TTC549 (cell line): ENCODE measurements around the gene HLA-B.
A peak's percentile ranks its signal among the peaks of the same experiment; 100 is the strongest.
"Not testable (repeated sequence)": the region's sequence is repeated elsewhere in the genome, so short reads cannot be mapped to it uniquely, and the experiment has no call there.

Experiments
- FAIRE-seq: peaks from 2 replicates; lab custom pipeline; 2012; peaks lifted over from hg19 to GRCh38; lab: Jason Lieb, UNC

HLA-B gene

DNA sequence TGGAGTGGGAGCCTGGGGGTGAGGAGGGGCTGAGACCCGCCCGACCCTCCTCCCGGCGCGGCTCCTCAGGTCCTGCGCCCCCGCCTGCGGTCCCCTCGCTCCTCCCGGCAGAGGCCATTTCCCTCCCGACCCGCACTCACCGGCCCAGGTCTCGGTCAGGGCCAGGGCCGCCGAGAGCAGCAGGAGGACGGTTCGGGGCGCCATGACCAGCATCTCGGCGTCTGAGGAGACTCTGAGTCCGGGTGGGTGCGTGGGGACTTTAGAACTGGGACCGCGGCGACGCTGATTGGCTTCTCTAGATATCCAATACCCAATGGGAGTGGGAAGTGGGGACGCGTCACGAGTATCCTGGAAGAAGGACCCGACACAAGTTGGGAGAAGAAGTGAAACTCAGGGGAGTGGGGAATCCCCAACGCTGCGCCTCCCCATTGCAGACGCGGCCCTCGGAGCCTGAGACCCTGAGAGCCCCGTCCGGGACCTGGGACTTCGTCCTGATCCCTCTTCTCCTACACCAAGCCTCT is at the start of gene HLA-B:
Gene HLA-B, minus strand, starts transcription at position 234 of the 521 bp plus-strand sequence. Its CDS starts 21 bp downstream, at position 213.
- no peak for FAIRE-seq

DNA sequence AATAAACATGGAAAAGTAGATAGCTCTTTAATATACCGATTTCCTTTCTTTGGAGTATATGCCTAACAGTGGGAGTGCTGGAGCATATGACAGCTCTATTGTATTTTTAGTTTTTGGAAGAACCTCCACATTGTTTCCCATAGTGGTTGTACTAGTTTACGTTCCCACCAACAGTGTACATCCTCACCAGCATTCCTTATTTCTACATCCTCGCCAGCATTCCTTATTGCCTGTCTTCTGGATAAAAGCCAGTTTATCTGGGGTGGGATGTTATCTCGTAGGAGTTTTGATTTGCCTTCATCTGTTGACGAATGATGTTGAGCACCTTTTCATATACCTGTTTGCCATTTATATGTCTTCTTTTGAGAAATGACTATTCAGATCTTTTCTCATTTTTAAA is 49.0 kb upstream of the HLA-B start:
- no peak for FAIRE-seq

DNA sequence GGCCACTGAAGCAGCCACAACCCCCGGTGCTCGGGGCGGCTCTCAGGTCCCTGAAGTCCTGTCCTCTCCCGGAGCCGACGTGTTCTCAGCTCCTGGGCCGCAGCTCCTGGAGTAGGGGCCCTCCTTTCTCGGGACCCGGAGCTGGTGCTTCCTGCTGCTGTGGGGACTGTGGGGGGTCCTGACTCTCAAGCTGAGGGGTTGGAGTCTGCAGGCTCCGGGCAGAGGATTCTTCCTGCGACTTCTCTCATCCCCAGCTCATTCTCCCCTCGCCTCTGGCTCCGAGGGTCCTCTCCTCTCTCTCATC is 47.0 kb upstream of the HLA-B start:
- not testable (repeated sequence) for FAIRE-seq

DNA sequence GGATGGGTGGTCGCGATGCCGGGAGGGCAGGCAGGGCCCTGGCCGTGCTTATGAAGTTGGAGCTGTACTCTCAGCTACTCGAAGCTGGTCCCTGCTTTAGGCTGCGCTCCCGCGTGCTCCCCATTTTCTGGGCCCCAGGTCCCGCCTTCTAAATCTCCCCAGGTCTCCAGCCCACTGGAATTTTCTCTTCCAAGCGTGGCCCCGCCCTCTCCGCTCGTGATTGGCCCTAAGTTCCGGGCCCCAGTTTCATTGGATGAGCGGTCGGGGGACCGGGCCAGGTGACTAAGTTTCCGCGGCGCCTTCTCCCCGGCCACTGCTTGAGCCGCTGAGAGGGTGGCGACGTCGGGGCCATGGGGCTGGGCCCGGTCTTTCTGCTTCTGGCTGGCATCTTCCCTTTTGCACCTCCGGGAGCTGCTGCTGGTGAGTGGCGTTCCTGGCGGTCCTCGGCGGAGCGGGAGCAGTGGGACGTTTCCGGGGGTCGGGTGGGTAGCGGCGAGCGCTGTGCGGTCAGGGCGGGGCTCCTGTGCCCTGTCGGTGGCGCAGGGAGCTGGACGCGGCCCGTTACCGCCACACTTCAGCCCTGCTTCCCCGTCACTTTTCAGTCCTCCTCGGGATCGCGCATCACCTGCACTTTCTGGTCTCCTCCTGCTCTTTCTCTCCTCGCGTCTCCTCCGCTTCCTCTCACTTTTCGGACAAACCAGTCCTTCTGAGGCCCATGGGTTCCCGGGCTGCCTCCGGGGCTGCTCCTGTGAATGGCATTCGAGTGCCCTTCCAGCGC is 46.5 kb upstream of the HLA-B start, which contains the start of gene MICA:
Gene MICA, plus strand, starts transcription at position 313 of the 778 bp plus-strand sequence. Its CDS starts 38 bp downstream, at position 351.
- no peak for FAIRE-seq

GRCh38 chr6:31402324-31403282 is 45.6 kb upstream of the HLA-B start:
- FAIRE-seq = no peak

- FAIRE-seq = no peak
Observed at GRCh38 chr6:31401403-31401802, 44.4 kb upstream of the HLA-B start.

GRCh38 chr6:31400467-31401289 is 43.7 kb upstream of the HLA-B start:
- no peak for FAIRE-seq

DNA sequence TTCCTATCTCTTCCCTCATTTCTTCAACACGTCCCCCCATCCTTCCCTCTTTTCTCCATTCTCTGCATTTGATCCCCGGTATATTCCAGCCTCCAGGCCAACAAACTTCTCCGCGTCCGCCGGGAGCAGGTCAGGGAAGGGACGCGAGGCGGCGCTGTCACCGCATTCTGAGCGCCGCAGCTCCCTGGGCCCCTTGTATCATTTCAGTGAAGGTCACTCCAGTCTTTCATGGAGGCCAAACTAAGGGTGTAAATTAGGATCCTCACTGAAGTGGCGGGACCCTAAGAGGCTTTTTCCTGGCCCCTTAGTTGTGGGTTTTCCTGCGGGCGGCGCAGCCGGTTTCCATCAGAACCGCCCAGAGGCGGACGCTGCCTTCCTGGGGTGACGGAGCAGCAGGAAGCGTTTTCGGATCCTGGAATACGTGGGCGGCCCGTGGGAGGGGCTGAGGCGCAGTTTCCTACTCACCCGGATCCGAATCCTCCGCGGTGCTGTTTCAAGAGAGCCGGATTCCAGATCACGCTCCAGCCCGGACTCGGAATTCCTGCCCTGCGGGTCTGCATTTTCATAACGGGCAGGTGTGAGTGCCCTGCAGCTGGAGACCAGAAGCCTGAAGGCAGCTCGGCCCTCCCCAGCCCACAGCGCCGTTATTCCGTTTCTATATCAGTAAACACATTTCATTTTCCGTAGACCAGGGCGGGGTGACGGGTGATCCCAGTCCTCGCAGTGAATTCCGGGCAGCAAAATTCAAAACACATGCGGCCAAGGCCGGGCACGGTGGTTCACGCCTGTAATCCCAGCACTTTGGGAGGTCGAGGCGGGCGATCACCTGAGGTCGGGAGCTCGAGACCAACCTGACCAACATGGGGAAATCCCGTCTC is 42.8 kb upstream of the HLA-B start:
- FAIRE-seq = no peak

DNA sequence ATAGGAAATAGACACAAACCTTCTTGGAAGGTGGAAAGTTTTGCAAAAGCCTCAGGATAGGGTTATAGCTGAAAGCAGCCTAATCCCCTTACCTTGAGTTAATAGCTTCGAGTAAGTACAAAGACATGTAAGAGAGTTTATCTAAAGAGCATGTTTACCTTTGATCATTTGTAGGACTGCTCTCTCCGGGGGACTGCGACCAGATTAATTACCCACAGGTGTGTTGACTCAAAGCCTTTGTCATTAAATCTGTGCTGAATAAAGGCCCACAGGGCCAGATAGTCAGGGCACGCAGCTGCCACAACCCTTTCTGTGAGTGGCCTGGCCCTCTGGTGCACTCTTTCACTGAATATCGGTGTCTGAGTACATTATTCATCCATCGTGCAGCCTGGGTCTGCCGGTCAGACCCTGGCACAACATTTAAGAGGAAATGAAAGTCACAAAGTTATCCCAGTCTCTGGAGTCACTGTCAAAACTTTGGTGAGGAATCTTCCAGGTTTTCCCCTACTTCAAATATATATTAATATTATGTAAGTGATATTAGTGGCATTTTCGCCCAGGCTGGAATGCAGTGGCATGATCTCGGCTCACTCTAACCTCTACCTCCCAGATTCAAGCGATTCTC is 41.0 kb upstream of the HLA-B start:
- no peak for FAIRE-seq

DNA sequence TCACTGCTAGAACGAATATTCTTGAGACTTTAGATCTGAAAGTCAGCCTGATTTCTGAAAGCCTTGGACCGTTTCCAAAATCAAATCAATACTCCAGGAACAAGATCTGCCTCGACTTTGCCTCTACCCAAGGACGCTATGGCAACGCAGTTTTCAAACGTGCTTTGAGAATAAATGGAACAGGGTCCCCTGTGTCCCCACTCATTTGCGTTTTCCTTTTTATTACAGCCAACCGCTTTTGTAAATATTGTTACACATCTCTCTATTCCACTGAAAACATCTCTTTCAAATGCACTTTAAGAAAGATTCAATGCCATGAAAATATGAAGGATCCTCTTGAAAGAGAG is 40.1 kb upstream of the HLA-B start:
- FAIRE-seq = not testable (repeated sequence)

GRCh38 chr6:31396422-31397152 is 39.6 kb upstream of the HLA-B start:
- FAIRE-seq = no peak

DNA sequence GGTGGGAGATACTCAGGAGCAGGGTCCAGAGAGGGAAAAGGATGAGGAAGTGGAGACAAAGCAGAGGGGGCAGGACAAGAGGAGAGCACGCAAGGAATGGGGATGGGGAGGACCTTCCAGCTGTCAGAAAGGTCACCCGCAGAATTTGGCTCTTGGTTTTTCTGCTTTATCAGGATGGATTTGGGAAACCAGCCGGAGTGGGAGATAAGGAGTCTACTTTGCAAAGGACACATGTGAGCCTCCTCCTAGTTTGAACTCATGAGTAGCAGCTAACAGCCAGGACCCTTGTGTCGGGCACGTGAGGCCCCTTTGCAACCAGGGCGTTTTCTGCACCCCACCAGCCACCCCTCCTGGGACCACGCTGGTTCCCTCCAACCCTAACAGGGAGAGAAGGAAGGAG is 38.9 kb upstream of the HLA-B start:
- no peak for FAIRE-seq

GRCh38 chr6:31394381-31394780 is 37.4 kb upstream of the HLA-B start:
- no peak for FAIRE-seq

DNA sequence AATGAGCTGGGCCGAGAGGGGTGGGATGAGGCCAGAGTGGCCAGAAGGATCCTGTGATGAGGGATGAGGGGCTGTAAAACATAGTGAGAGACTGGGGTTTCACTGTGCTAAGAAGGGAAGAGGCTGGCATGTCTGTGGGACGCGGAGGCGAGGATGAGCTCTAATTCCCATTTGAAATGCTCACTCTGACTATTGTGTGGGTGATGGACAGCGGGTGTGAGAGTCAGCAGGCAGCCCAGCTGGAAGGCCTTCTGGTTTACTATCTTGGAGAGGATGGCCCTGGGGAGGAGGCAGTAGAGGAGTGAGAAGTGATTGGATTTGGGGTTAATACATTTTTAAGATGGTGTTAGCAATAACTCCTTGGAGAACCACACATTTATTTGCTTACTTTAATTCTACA is 37.0 kb upstream of the HLA-B start:
- FAIRE-seq = no peak

DNA sequence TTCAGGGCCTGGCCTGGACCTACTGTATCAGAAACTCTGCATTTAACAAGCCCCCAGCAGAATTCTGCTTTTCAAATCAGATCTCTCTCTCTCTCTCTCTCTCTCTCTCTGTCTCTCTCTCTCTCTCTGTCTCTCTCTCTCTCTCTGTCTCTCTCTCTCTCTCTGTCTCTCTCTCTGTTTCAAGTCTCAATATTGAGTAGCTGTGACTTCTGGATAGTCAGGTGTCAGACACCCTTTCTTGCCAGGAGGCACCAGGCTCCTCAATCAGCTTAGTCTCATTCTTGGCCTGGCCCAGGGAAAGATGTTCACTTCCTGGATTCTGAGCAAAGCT is 32.8 kb upstream of the HLA-B start:
- FAIRE-seq = not testable (repeated sequence)

DNA sequence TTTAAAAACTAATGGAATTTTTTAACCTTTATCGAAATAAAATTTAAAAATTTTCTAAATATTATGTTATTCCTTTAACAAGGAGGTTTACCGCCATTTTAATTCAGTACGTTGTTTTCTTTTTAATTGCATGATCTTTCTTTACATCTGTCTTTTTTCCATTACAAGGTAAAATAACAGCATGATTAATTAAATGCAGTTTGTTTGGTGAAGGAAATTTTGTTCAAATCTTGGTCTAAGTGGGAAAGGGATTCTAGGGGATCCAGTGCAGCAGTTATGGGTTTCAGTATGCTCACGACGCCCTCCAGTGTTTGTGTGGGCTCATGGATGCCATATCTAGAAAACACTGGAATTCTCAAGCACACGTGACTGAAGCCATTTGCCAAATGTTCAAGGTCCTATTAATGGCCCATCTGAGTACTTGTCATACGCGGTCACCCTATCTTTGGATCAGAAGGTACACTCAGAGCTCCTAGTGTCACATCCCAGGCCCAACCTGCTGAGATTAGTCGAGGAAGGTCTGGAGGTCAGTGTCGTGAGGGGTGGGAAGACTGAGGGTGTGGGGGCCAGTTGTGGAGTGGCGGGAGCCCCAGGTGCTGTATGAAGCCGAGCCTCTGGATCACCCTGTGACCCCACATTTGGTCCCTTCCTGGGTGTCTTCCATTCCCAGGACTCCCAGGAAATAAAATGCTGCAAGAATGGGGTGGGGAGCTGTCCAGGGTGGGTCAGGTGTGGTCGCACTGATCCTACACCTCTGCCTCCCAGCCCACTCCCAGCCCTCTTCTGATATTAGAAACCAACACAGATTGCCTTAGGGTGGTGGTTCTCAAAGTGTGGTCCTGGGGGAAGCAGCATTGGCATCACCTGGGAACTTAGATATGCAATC is 32.2 kb upstream of the HLA-B start:
- FAIRE-seq = peak; percentile 84

DNA sequence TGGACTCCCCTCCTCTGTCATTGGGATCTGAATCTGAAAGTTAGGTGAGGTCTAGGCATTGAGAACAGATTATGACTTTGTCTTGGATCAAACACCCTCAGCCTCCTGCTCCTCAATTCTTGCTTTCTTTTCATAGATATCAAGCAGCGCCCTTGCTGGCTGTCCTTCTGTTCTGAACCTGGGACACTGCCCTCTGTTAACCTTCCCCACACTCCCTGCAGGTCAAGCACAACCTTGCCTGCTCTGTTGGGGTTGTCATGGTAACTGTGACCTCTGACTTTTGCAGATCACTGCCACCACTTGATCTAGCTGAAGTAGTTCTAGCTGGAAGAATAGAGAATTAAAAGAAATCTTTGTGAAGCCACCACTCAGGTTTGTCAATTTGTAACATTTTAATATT is 30.0 kb upstream of the HLA-B start:
- no peak for FAIRE-seq

GRCh38 chr6:31386099-31386498 is 29.1 kb upstream of the HLA-B start:
- no peak for FAIRE-seq

DNA sequence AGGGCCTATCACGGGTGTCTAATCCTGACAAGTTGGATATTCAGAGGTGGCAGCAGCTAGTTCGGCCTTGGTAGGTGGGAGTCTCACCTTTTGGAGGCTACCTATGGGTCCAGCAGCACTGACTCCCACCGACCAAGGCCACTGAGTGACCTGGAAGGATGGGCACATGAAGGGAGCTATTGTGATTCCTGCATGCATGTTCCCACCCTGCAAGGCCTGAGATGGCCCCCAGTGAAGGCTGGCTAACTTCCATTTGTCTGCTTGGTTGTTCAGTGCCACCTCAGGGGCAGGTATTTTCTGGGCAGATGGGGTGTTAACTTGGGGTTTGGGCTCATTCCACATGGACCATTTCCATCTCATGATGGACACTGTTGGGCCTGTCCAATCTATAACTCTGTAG is 28.1 kb upstream of the HLA-B start:
- FAIRE-seq = no peak
